Measurements from ENCODE around the gene HAX1. TPM values are rescaled to one million over a fixed set of nuclear protein-coding genes. Genes with fewer than 3 reads are reported as not detected.
A peak's percentile ranks its signal among the peaks of the same experiment; 100 is the strongest.
"Not testable (repeated sequence)": the region's sequence is repeated elsewhere in the genome, so short reads cannot be mapped to it uniquely, and the experiment has no call there.

HAX1 gene
- total and polyA plus RNA-seq, 3 experiments from 2014 or later, result 145 to 153 (median 149) TPM

GRCh38 chr1:154288661-154289060 is 16.2 kb downstream of the HAX1 start:
- no peak overlapping the region for H3K4me3 ChIP-seq (ENCODE audit: low read length)
- no peaks in the 10 kb centered on the region for H3K4me1 Mint-ChIP-seq
- peaks cover 0 to 6% (median 2%) of the 10 kb centered on the region in 3 donors for H3K36me3 Mint-ChIP-seq
- H3K4me3 Mint-ChIP-seq, result no peak overlapping the region
- H3K27ac Mint-ChIP-seq, result no peak overlapping the region
- no peaks in the 10 kb centered on the region for H3K36me3 ChIP-seq (ENCODE audit: insufficient read depth, low read length)
- no peak for DNase-seq
- ChIA-PET POLR2A (interaction anchor here (0.5 kb wide), 1 partner anchor 110 kb away, joined by 3 read pairs; no protein-coding TSS in a partner anchor), CTCF (no interaction called here)
- no peaks in the 10 kb centered on the region for H3K4me1 ChIP-seq (ENCODE audit: insufficient read depth, low read length)
- H3K27me3 Mint-ChIP-seq, result peaks cover 5 to 11% of the 10 kb centered on the region in 2 donors
- H3K9me3 Mint-ChIP-seq, result peaks cover 0 to 6% (median 5%) of the 10 kb centered on the region in 5 donors
- no peaks in the 10 kb centered on the region for H3K9me3 ChIP-seq (ENCODE audit: low read length)
- H3K27me3 ChIP-seq (ENCODE audit: insufficient read depth, low read length, poor library complexity, severe bottlenecking), result no peaks in the 10 kb centered on the region
- no peak overlapping the region for H3K27ac ChIP-seq (ENCODE audit: low read depth, low read length)

GRCh38 chr1:154290921-154291320 is 18.5 kb downstream of the HAX1 start:
- Mint-ChIP-seq H3K4me3 (no peak overlapping the region), H3K4me1 (no peaks in the 10 kb centered on the region), H3K27ac (no peak overlapping the region), H3K36me3 (peaks cover 2 to 20% (median 2%) of the 10 kb centered on the region in 3 donors), H3K9me3 (peaks cover 8 to 21% (median 19%) of the 10 kb centered on the region in 5 donors), H3K27me3 (peaks cover 5% of the 10 kb centered on the region in 2 donors)
- H3K4me1 ChIP-seq (ENCODE audit: insufficient read depth, low read length), result no peaks in the 10 kb centered on the region
- ChIA-PET CTCF (no interaction called here), POLR2A (no interaction called here)
- H3K4me3 ChIP-seq (ENCODE audit: low read length), result no peak overlapping the region
- H3K27me3 ChIP-seq (ENCODE audit: insufficient read depth, low read length, poor library complexity, severe bottlenecking), result no peaks in the 10 kb centered on the region
- H3K9me3 ChIP-seq (ENCODE audit: low read length), result no peaks in the 10 kb centered on the region
- H3K36me3 ChIP-seq (ENCODE audit: insufficient read depth, low read length), result no peaks in the 10 kb centered on the region
- no peak for DNase-seq
- H3K27ac ChIP-seq (ENCODE audit: low read depth, low read length), result peak overlapping the region; percentile 64

- Mint-ChIP-seq H3K9me3 (peaks cover 8 to 26% (median 23%) of the 10 kb centered on the region in 5 donors), H3K27ac (peak overlapping the region in 1 of 8 donors; percentile 69), H3K27me3 (peaks cover 0 to 2% of the 10 kb centered on the region in 2 donors), H3K36me3 (peaks cover 2 to 20% (median 2%) of the 10 kb centered on the region in 3 donors), H3K4me1 (no peaks in the 10 kb centered on the region), H3K4me3 (no peak overlapping the region)
- ChIA-PET POLR2A (no interaction called here), CTCF (interaction anchor here (0.6 to 1.9 kb wide), 4 partner anchors 19 to 1821 kb away, joined by 3 to 5 read pairs (median 4); no protein-coding TSS in a partner anchor)
- DNase-seq, result no peak
- no peak overlapping the region for H3K27ac ChIP-seq (ENCODE audit: low read depth, low read length)
- H3K9me3 ChIP-seq (ENCODE audit: low read length), result no peaks in the 10 kb centered on the region
- no peaks in the 10 kb centered on the region for H3K4me1 ChIP-seq (ENCODE audit: insufficient read depth, low read length)
- no peak overlapping the region for H3K4me3 ChIP-seq (ENCODE audit: low read length)
- no peaks in the 10 kb centered on the region for H3K27me3 ChIP-seq (ENCODE audit: insufficient read depth, low read length, poor library complexity, severe bottlenecking)
- no peaks in the 10 kb centered on the region for H3K36me3 ChIP-seq (ENCODE audit: insufficient read depth, low read length)
Observed at GRCh38 chr1:154295408-154296235, 23.2 kb downstream of the HAX1 start.

- Histone ChIP-seq H3K27ac (ENCODE audit: low read depth, low read length) (no peak overlapping the region), H3K4me3 (ENCODE audit: low read length) (no peak overlapping the region), H3K4me1 (ENCODE audit: insufficient read depth, low read length) (no peaks in the 10 kb centered on the region), H3K9me3 (ENCODE audit: low read length) (no peaks in the 10 kb centered on the region), H3K36me3 (ENCODE audit: insufficient read depth, low read length) (no peaks in the 10 kb centered on the region), H3K27me3 (ENCODE audit: insufficient read depth, low read length, poor library complexity, severe bottlenecking) (no peaks in the 10 kb centered on the region)
- POLR2A ChIA-PET, result interaction anchor here (0.6 kb wide), 1 partner anchor 29 kb away, joined by 4 read pairs; no protein-coding TSS in a partner anchor
- H3K4me3 Mint-ChIP-seq, result no peak overlapping the region
- CTCF ChIA-PET, result interaction anchor here (1.3 kb wide), 1 partner anchor 23 kb away, joined by 3 read pairs; no protein-coding TSS in a partner anchor
- H3K36me3 Mint-ChIP-seq, result no peaks in the 10 kb centered on the region
- H3K4me1 Mint-ChIP-seq, result no peaks in the 10 kb centered on the region
- peaks cover 0 to 1% of the 10 kb centered on the region in 2 donors for H3K27me3 Mint-ChIP-seq
- peaks cover 0 to 3% (median 2%) of the 10 kb centered on the region in 5 donors for H3K9me3 Mint-ChIP-seq
- no peak overlapping the region for H3K27ac Mint-ChIP-seq
- DNase-seq, result no peak
Observed at GRCh38 chr1:154301582-154301981, 29.2 kb downstream of the HAX1 start.

GRCh38 chr1:154304664-154305337 is 32.4 kb downstream of the HAX1 start:
- no peak overlapping the region for H3K27ac Mint-ChIP-seq
- H3K27me3 ChIP-seq (ENCODE audit: insufficient read depth, low read length, poor library complexity, severe bottlenecking), result no peaks in the 10 kb centered on the region
- no peaks in the 10 kb centered on the region for H3K9me3 Mint-ChIP-seq
- H3K36me3 ChIP-seq (ENCODE audit: insufficient read depth, low read length), result no peaks in the 10 kb centered on the region
- CTCF ChIA-PET, result interaction anchor here (0.9 to 1.8 kb wide), 3 partner anchors 20 to 30 kb away, joined by 3 to 6 read pairs (median 6); partner anchors contain the start of gene ATP8B2
- H3K27me3 Mint-ChIP-seq, result peaks cover 0 to 1% of the 10 kb centered on the region in 2 donors
- H3K9me3 ChIP-seq (ENCODE audit: low read length), result no peaks in the 10 kb centered on the region
- POLR2A ChIA-PET, result no interaction called here
- H3K4me3 ChIP-seq (ENCODE audit: low read length), result no peak overlapping the region
- H3K36me3 Mint-ChIP-seq, result no peaks in the 10 kb centered on the region
- DNase-seq, result no peak
- H3K4me1 ChIP-seq (ENCODE audit: insufficient read depth, low read length), result no peaks in the 10 kb centered on the region
- no peak overlapping the region for H3K4me3 Mint-ChIP-seq
- H3K4me1 Mint-ChIP-seq, result peaks cover 0 to 11% (median 11%) of the 10 kb centered on the region in 3 donors
- no peak overlapping the region for H3K27ac ChIP-seq (ENCODE audit: low read depth, low read length)

GRCh38 chr1:154306151-154306550 is 33.7 kb downstream of the HAX1 start:
- no peaks in the 10 kb centered on the region for H3K9me3 ChIP-seq (ENCODE audit: low read length)
- H3K36me3 Mint-ChIP-seq, result no peaks in the 10 kb centered on the region
- H3K4me1 Mint-ChIP-seq, result peaks cover 0 to 11% (median 11%) of the 10 kb centered on the region in 3 donors
- H3K9me3 Mint-ChIP-seq, result no peaks in the 10 kb centered on the region
- no peak for DNase-seq
- CTCF ChIA-PET, result interaction anchor here (1.8 kb wide), 1 partner anchor 19 kb away, joined by 6 read pairs; the partner anchor contains the start of gene ATP8B2
- peaks cover 0 to 1% of the 10 kb centered on the region in 2 donors for H3K27me3 Mint-ChIP-seq
- no peak overlapping the region for H3K4me3 ChIP-seq (ENCODE audit: low read length)
- no peak overlapping the region for H3K27ac ChIP-seq (ENCODE audit: low read depth, low read length)
- H3K4me3 Mint-ChIP-seq, result no peak overlapping the region
- POLR2A ChIA-PET, result interaction anchor here (0.6 kb wide), 1 partner anchor 32 kb away, joined by 4 read pairs; no protein-coding TSS in a partner anchor
- no peaks in the 10 kb centered on the region for H3K27me3 ChIP-seq (ENCODE audit: insufficient read depth, low read length, poor library complexity, severe bottlenecking)
- H3K36me3 ChIP-seq (ENCODE audit: insufficient read depth, low read length), result no peaks in the 10 kb centered on the region
- H3K27ac Mint-ChIP-seq, result peak overlapping the region in 1 of 8 donors; percentile 70
- H3K4me1 ChIP-seq (ENCODE audit: insufficient read depth, low read length), result no peaks in the 10 kb centered on the region

GRCh38 chr1:154307670-154308270 is 35.3 kb downstream of the HAX1 start:
- H3K4me1 Mint-ChIP-seq, result peaks cover 0 to 11% (median 11%) of the 10 kb centered on the region in 3 donors
- H3K27me3 Mint-ChIP-seq; H3K4me3 Mint-ChIP-seq; DNase-seq; H3K4me3 ChIP-seq (ENCODE audit: low read length); H3K27me3 ChIP-seq (ENCODE audit: insufficient read depth, low read length, poor library complexity, severe bottlenecking); POLR2A ChIA-PET; H3K36me3 ChIP-seq (ENCODE audit: insufficient read depth, low read length); H3K9me3 Mint-ChIP-seq; H3K36me3 Mint-ChIP-seq; H3K4me1 ChIP-seq (ENCODE audit: insufficient read depth, low read length); H3K9me3 ChIP-seq (ENCODE audit: low read length); H3K27ac ChIP-seq (ENCODE audit: low read depth, low read length): not testable (repeated sequence)
- CTCF ChIA-PET, result interaction anchor here (1.7 kb wide), 1 partner anchor 27 kb away, joined by 5 read pairs; no protein-coding TSS in a partner anchor
- H3K27ac Mint-ChIP-seq, result peak overlapping the region in 2 of 8 donors; percentile 48 to 56

Measured in CD8-positive, alpha-beta memory T cell (primary cell).